WERI-Rb-1 (cell line): Measurements from ENCODE around the gene ELAC2.

Source experiments
- DNase-seq: peaks from one replicate; pipeline ENCODE4 v3.0.0-alpha.2; 2020
- H3K27ac ChIP-seq: fragments of 250-450 bp; sonication (Bioruptor Pico); 2 replicates; pipeline ENCODE4 v1.5.1; 2020; ENCODE audit warnings: mild to moderate bottlenecking, moderate library complexity
- H3K27me3 ChIP-seq: fragments of 250-450 bp; sonication (Bioruptor Pico); 2 replicates; pipeline ENCODE4 v1.5.1; 2021; ENCODE audit warnings: mild to moderate bottlenecking, low read depth, moderate library complexity; ENCODE audit not compliant: insufficient read depth, severe bottlenecking
- H3K36me3 ChIP-seq: fragments of 250-450 bp; sonication (Bioruptor Pico); 2 replicates; pipeline ENCODE4 v1.5.1; 2020; ENCODE audit warnings: mild to moderate bottlenecking, moderate library complexity
- H3K4me3 ChIP-seq: 2 replicates; pipeline ENCODE4 v1.5.1; 2011; ENCODE audit warnings: low read depth, mild to moderate bottlenecking, control low read depth, low read length
- H3K9me3 ChIP-seq: fragments of 250-450 bp; sonication (Bioruptor Pico); 2 replicates; pipeline ENCODE4 v1.5.1; 2021; ENCODE audit warnings: mild to moderate bottlenecking, moderate library complexity; ENCODE audit not compliant: severe bottlenecking
- CTCF ChIP-seq: IDR thresholded peaks from 2 replicates; pipeline ENCODE4 v1.5.1; 2011; ENCODE audit warnings: low read depth, mild to moderate bottlenecking, control low read depth, inconsistent platforms, low read length

ELAC2 gene

GRCh38 chr17:12961655-12962054 is 56.2 kb downstream of the ELAC2 start:
- no peaks in the 10 kb centered on the region for H3K27me3 ChIP-seq
- no peak for TF ChIP-seq CTCF

GRCh38 chr17:12959441-12959840 is 58.4 kb downstream of the ELAC2 start:
- TF ChIP-seq CTCF: no peak
- Histone ChIP-seq H3K27me3 (no peaks in the 10 kb centered on the region), H3K4me3 (no peak overlapping the region), H3K9me3 (no peaks in the 10 kb centered on the region), H3K36me3 (peaks cover 17% of the 10 kb centered on the region), H3K27ac (no peak overlapping the region)
- no peak for DNase-seq

More at GRCh38 chr17:12961655-12962054, 56.2 kb downstream of the ELAC2 start:
- no peak for DNase-seq
- Histone ChIP-seq H3K4me3 (no peak overlapping the region), H3K36me3 (peaks cover 14% of the 10 kb centered on the region), H3K27ac (no peak overlapping the region), H3K9me3 (no peaks in the 10 kb centered on the region)

GRCh38 chr17:12958786-12959185 is 59.0 kb downstream of the ELAC2 start:
- no peak for DNase-seq
- H3K4me3 ChIP-seq: no peak overlapping the region
- no peak overlapping the region for H3K27ac ChIP-seq
- H3K9me3 ChIP-seq: no peaks in the 10 kb centered on the region
- H3K27me3 ChIP-seq: no peaks in the 10 kb centered on the region
- TF ChIP-seq CTCF: no peak
- H3K36me3 ChIP-seq: peaks cover 17% of the 10 kb centered on the region

GRCh38 chr17:12955521-12955920 is 62.3 kb downstream of the ELAC2 start:
- H3K9me3 ChIP-seq: no peaks in the 10 kb centered on the region
- no peak overlapping the region for H3K4me3 ChIP-seq
- DNase-seq: no peak
- H3K27ac ChIP-seq: no peak overlapping the region
- H3K27me3 ChIP-seq: no peaks in the 10 kb centered on the region
- TF ChIP-seq CTCF: no peak
- H3K36me3 ChIP-seq: peaks cover 25% of the 10 kb centered on the region

- DNase-seq: no peak
- H3K27me3 ChIP-seq: no peaks in the 10 kb centered on the region
- no peak for TF ChIP-seq CTCF
Measured at GRCh38 chr17:12953156-12953555, 64.7 kb downstream of the ELAC2 start.

GRCh38 chr17:12952012-12952411 is 65.8 kb downstream of the ELAC2 start:
- Histone ChIP-seq H3K9me3 (no peaks in the 10 kb centered on the region), H3K36me3 (peaks cover 16% of the 10 kb centered on the region), H3K27me3 (no peaks in the 10 kb centered on the region), H3K27ac (no peak overlapping the region), H3K4me3 (no peak overlapping the region)
- no peak for DNase-seq
- no peak for TF ChIP-seq CTCF

More at GRCh38 chr17:12953156-12953555, 64.7 kb downstream of the ELAC2 start:
- no peak overlapping the region for H3K27ac ChIP-seq
- peaks cover 22% of the 10 kb centered on the region for H3K36me3 ChIP-seq
- H3K9me3 ChIP-seq: no peaks in the 10 kb centered on the region
- H3K4me3 ChIP-seq: no peak overlapping the region
